Transverse colon (tissue), 4 donors: ENCODE data around the gene LMBR1.

Experiments used
- CTCF ChIP-seq, 5 experiments: fragments of 200-600 bp in 3 of 5; fragments of 450-650 bp in 2 of 5; sonication (generic) in 3 of 5; IDR thresholded peaks; 1 replicate in 2 of 5; 2 replicates in 3 of 5; pipeline ENCODE4 v1.5.1; 2016 to 2017; ENCODE audit warnings: antibody characterized with exemption in 5 of 5, inconsistent platforms in 3 of 5, mild to moderate bottlenecking in 2 of 5, moderate library complexity in 1 of 5
- POLR2A ChIP-seq: fragments of 450-650 bp; IDR thresholded peaks from one replicate; pipeline ENCODE4 v1.6.1; 2016; ENCODE audit warnings: antibody characterized with exemption, mild to moderate bottlenecking, moderate library complexity
- POLR2AphosphoS5 ChIP-seq, 3 donors: sonication (generic); formaldehyde crosslinking; IDR thresholded peaks; one replicate each; pipeline ENCODE4 v1.6.1; 2016; ENCODE audit warnings: antibody characterized with exemption in 3 of 3

GRCh38 chr7:156898938-156899337, 6.0 kb upstream of the LMBR1 start:
- no peak for TF ChIP-seq CTCF (IDR thresholded peaks at IDR 0.05)
- TF ChIP-seq POLR2AphosphoS5 (IDR thresholded peaks at IDR 0.05) = no peak
- TF ChIP-seq POLR2A = no peak
